Measurements from ENCODE around the gene GBX2. TPM values are rescaled to one million over a fixed set of nuclear protein-coding genes. Genes with fewer than 3 reads are reported as not detected.

Gene GBX2
- total and polyA plus RNA-seq, 2 donors (not counting 1 experiment from before 2014, with no cell fraction given), result not detected

GRCh38 chr2:236157366-236157765 lies 10.8 kb downstream of the GBX2 start:
- CTCF ChIA-PET, result no interaction called here
- Histone ChIP-seq H3K9me3 (ENCODE audit: control extremely low read depth in 1 of 3, control insufficient read depth in 2 of 3, insufficient read depth in 1 of 3, low read length in 2 of 3) (peaks cover 0 to 25% (median 5%) of the 10 kb centered on the region in 3 donors), H2AFZ (ENCODE audit: insufficient read depth, low read depth, low read length, poor library complexity, severe bottlenecking) (no peak overlapping the region), H3K9ac (ENCODE audit: low read length) (no peak overlapping the region), H3K79me2 (ENCODE audit: control insufficient read depth, insufficient read depth, low read length) (no peaks in the 10 kb centered on the region), H3K36me3 (replicated peaks in 1 of 2; ENCODE audit: control extremely low read depth in 1 of 2, control insufficient read depth in 1 of 2, extremely low read depth in 1 of 2, insufficient read depth in 2 of 2, low read length in 1 of 2) (no peaks in the 10 kb centered on the region), H4K20me1 (ENCODE audit: control insufficient read depth, insufficient read depth, low read length, poor library complexity, severe bottlenecking) (no peaks in the 10 kb centered on the region), H3K4me1 (ENCODE audit: control insufficient read depth in 2 of 2, insufficient read depth in 2 of 2, low read length in 2 of 2) (no peaks in the 10 kb centered on the region), H3K4me2 (replicated peaks; ENCODE audit: low read depth, low read length, poor library complexity, severe bottlenecking) (no peak overlapping the region), H3K27me3 (replicated peaks in 1 of 4; ENCODE audit: control extremely low read depth in 1 of 4, control insufficient read depth in 3 of 4, insufficient read depth in 4 of 4, low read length in 3 of 4) (peaks cover 0 to 34% (median 6%) of the 10 kb centered on the region in 4 experiments), H3K4me3 (ENCODE audit: control extremely low read depth in 1 of 5, extremely low read depth in 1 of 5, insufficient read depth in 1 of 5, low read depth in 2 of 5, low read length in 4 of 5) (no peak overlapping the region), H3K27ac (ENCODE audit: low read length in 2 of 2) (no peak overlapping the region)
- H3K27ac Mint-ChIP-seq, result no peak overlapping the region
- POLR2A ChIA-PET, result no interaction called here
- peaks cover 28% of the 10 kb centered on the region for H3K27me3 Mint-ChIP-seq
- DNase-seq (no peak), ATAC-seq (ENCODE audit: low read depth) (no peak)
- H3K4me1 Mint-ChIP-seq, result no peaks in the 10 kb centered on the region
- intact Hi-C loops (cut with micrococcal nuclease), result no loop called here
- no peak overlapping the region for H3K4me3 Mint-ChIP-seq
- WGBS (ENCODE audit: insufficient coverage), result 92% methylated on average over 4 of the region's 6 CpGs
- peaks cover 5% of the 10 kb centered on the region for H3K9me3 Mint-ChIP-seq (ENCODE audit: insufficient read depth)
- TF ChIP-seq CTCF (IDR thresholded peaks at IDR 0.05), result no peak
- TF ChIP-seq EZH2 (IDR thresholded peaks at IDR 0.05; ENCODE audit: borderline replicate concordance, insufficient read depth, low read depth, low read length, poor library complexity, severe bottlenecking), result no peak

- Histone ChIP-seq H3K27ac (ENCODE audit: low read length in 2 of 2) (no peak overlapping the region), H2AFZ (ENCODE audit: insufficient read depth, low read depth, low read length, poor library complexity, severe bottlenecking) (no peak overlapping the region), H3K9me3 (ENCODE audit: control extremely low read depth in 1 of 3, control insufficient read depth in 2 of 3, insufficient read depth in 1 of 3, low read length in 2 of 3) (peaks cover 0 to 28% (median 5%) of the 10 kb centered on the region in 3 donors), H3K27me3 (replicated peaks in 1 of 4; ENCODE audit: control extremely low read depth in 1 of 4, control insufficient read depth in 3 of 4, insufficient read depth in 4 of 4, low read length in 3 of 4) (peaks cover 0 to 29% (median 3%) of the 10 kb centered on the region in 4 experiments), H4K20me1 (ENCODE audit: control insufficient read depth, insufficient read depth, low read length, poor library complexity, severe bottlenecking) (no peaks in the 10 kb centered on the region), H3K9ac (ENCODE audit: low read length) (no peak overlapping the region), H3K4me1 (ENCODE audit: control insufficient read depth in 2 of 2, insufficient read depth in 2 of 2, low read length in 2 of 2) (no peaks in the 10 kb centered on the region), H3K79me2 (ENCODE audit: control insufficient read depth, insufficient read depth, low read length) (no peaks in the 10 kb centered on the region), H3K4me3 (ENCODE audit: control extremely low read depth in 1 of 5, extremely low read depth in 1 of 5, insufficient read depth in 1 of 5, low read depth in 2 of 5, low read length in 4 of 5) (no peak overlapping the region), H3K4me2 (replicated peaks; ENCODE audit: low read depth, low read length, poor library complexity, severe bottlenecking) (no peak overlapping the region), H3K36me3 (replicated peaks in 1 of 2; ENCODE audit: control extremely low read depth in 1 of 2, control insufficient read depth in 1 of 2, extremely low read depth in 1 of 2, insufficient read depth in 2 of 2, low read length in 1 of 2) (no peaks in the 10 kb centered on the region)
- no peaks in the 10 kb centered on the region for H3K4me1 Mint-ChIP-seq
- TF ChIP-seq CTCF (IDR thresholded peaks at IDR 0.05), result no peak
- TF ChIP-seq EZH2 (IDR thresholded peaks at IDR 0.05; ENCODE audit: borderline replicate concordance, insufficient read depth, low read depth, low read length, poor library complexity, severe bottlenecking), result no peak
- H3K4me3 Mint-ChIP-seq, result no peak overlapping the region
- ATAC-seq (ENCODE audit: low read depth) (no peak), DNase-seq (no peak)
- WGBS (ENCODE audit: insufficient coverage), result 92% methylated on average over 2 of the region's 7 CpGs
- no peak overlapping the region for H3K27ac Mint-ChIP-seq
- POLR2A ChIA-PET, result no interaction called here
- H3K9me3 Mint-ChIP-seq (ENCODE audit: insufficient read depth), result peaks cover 5% of the 10 kb centered on the region
- peaks cover 28% of the 10 kb centered on the region for H3K27me3 Mint-ChIP-seq
- CTCF ChIA-PET, result no interaction called here
- intact Hi-C loops (cut with micrococcal nuclease), result no loop called here
These were observed 11.4 kb downstream of the GBX2 start for GRCh38 chr2:236156860-236157194.

Data from B cell (primary cell).